Gastroesophageal sphincter (tissue), 4 donors: Measurements from ENCODE around the gene SCAI. TPM values are rescaled to one million over a fixed set of nuclear protein-coding genes. Genes with fewer than 3 reads are reported as not detected.

Source experiments
- ATAC-seq: fragments of 150-250 bp; one replicate; pipeline ENCODE4 v1.9.1; 2016; ENCODE audit warnings: mild to moderate bottlenecking, moderate library complexity
- H3K27ac ChIP-seq, 4 donors: fragments of 200-600 bp; sonication (generic) in 3 of 4; 1 replicate in 3 of 4; 2 replicates in 1 of 4; pipeline ENCODE4 v1.5.1; 2016 to 2019
- H3K27me3 ChIP-seq: fragments of 200-600 bp; sonication (generic); one replicate; pipeline ENCODE4 v1.5.1; 2019
- H3K36me3 ChIP-seq, 2 donors: fragments of 200-600 bp; sonication (generic); one replicate each; pipeline ENCODE4 v1.5.1; 2019; ENCODE audit warnings: control low read depth in 1 of 2
- H3K4me1 ChIP-seq, 3 donors: fragments of 200-600 bp; sonication (generic); 1 replicate in 2 of 3; 2 replicates in 1 of 3; pipeline ENCODE4 v1.5.1; 2016 to 2019; ENCODE audit warnings: control low read depth in 2 of 3
- H3K4me3 ChIP-seq, 2 donors: fragments of 200-600 bp; sonication (generic); one replicate each; pipeline ENCODE4 v1.5.1; 2019; ENCODE audit warnings: mild to moderate bottlenecking in 1 of 2, moderate library complexity in 1 of 2
- H3K9me3 ChIP-seq, 3 donors: fragments of 200-600 bp; sonication (generic); one replicate each; pipeline ENCODE4 v1.5.1; 2017 to 2019; ENCODE audit warnings: control low read depth in 2 of 3
- EP300 ChIP-seq: sonication (generic); formaldehyde crosslinking; IDR thresholded peaks from one replicate; pipeline ENCODE4 v1.6.1; 2017; ENCODE audit warnings: antibody characterized with exemption, mild to moderate bottlenecking
- POLR2A ChIP-seq, 2 donors: fragments of 450-650 bp; IDR thresholded peaks; one replicate each; pipeline ENCODE4 v1.6.1; 2017; ENCODE audit warnings: antibody characterized with exemption in 2 of 2, mild to moderate bottlenecking in 2 of 2, moderate library complexity in 1 of 2
- POLR2AphosphoS5 ChIP-seq: sonication (generic); formaldehyde crosslinking; IDR thresholded peaks from one replicate; pipeline ENCODE4 v1.6.1; 2017; ENCODE audit warnings: antibody characterized with exemption
- WGBS, 2 donors: methylation state at CpG; one replicate each; pipeline ENCODE4 v1.1.5; 2018; ENCODE audit warnings: low coverage in 1 of 2; 5-methylcytosine and 5-hydroxymethylcytosine counted together
- total RNA-seq, 4 donors: library from RNA; depleted of rRNA; stranded (reverse); fragments of >200 nt; gene quantifications; one replicate each; pipeline ENCODE4 v1.1.0, GENCODE V29; 2016
- TF ChIP-seq, protein P1 (sequence below), 4 experiments: fragments of 200-600 bp in 2 of 4; fragments of 450-650 bp in 2 of 4; sonication (generic) in 1 of 4; IDR thresholded peaks; one replicate each; pipeline ENCODE4 v1.5.1; 2017 to 2019; ENCODE audit warnings: antibody characterized with exemption in 4 of 4, mild to moderate bottlenecking in 2 of 4, moderate library complexity in 2 of 4

SCAI gene
- total RNA-seq, 4 donors from 2014 or later = 6.9 to 15.9 (median 7.7) TPM

DNA sequence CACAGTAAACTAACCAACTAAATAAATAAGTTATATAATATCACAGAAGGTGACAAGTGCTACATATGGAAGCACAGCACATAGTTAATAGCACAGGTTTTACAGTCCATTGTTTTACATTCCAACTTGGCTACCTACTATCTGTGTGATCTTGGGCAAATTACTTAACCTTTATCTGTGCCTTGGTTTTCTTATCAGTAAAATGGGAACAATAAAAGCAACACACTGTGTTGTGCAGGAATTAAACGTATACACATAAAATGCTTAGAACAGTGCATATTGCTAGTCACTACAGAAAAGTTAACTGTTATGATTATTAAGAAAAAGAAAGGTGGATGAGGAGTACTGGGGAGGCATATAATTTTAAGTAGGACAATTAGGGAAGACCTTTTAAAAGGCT lies 159.6 kb downstream of the SCAI start:
- no peaks in the 10 kb centered on the region for H3K4me1 ChIP-seq
- no peak overlapping the region for H3K4me3 ChIP-seq
- WGBS, 2 donors = 83 to 92% methylated on average over 1 of the region's 1 CpG
- H3K36me3 ChIP-seq = peaks cover 0 to 44% of the 10 kb centered on the region in 2 donors
- H3K27ac ChIP-seq = no peak overlapping the region
- TF ChIP-seq, protein P1, sequence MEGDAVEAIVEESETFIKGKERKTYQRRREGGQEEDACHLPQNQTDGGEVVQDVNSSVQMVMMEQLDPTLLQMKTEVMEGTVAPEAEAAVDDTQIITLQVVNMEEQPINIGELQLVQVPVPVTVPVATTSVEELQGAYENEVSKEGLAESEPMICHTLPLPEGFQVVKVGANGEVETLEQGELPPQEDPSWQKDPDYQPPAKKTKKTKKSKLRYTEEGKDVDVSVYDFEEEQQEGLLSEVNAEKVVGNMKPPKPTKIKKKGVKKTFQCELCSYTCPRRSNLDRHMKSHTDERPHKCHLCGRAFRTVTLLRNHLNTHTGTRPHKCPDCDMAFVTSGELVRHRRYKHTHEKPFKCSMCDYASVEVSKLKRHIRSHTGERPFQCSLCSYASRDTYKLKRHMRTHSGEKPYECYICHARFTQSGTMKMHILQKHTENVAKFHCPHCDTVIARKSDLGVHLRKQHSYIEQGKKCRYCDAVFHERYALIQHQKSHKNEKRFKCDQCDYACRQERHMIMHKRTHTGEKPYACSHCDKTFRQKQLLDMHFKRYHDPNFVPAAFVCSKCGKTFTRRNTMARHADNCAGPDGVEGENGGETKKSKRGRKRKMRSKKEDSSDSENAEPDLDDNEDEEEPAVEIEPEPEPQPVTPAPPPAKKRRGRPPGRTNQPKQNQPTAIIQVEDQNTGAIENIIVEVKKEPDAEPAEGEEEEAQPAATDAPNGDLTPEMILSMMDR (IDR thresholded peaks at IDR 0.05) = no peak
- TF ChIP-seq EP300 (no peak), POLR2AphosphoS5 (no peak), POLR2A (IDR thresholded peaks at IDR 0.05) (no peak)
- H3K9me3 ChIP-seq = no peaks in the 10 kb centered on the region
- ATAC-seq = no peak
- H3K27me3 ChIP-seq = no peaks in the 10 kb centered on the region

DNA sequence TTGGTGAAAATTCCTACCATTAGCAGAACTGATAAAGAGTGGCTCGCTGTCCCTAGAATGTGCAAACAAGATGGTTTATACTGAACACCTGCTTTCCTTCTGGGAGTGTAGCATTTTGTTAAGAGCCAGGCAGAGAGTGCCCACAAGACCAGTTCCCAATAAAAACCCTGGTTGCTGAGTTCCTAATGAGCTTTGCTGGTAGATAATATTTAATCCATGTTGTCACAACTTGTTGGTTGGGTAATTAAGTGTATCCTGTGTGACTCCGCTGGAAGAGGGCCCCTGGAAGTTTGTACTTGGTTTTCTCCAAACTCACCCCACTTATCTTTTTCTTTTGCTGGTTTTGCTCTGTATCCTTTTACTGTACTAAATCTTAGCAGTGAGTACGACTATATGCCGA lies 162.9 kb downstream of the SCAI start:
- peaks cover 0 to 29% of the 10 kb centered on the region in 2 donors for H3K36me3 ChIP-seq
- ATAC-seq = no peak
- H3K27me3 ChIP-seq = no peaks in the 10 kb centered on the region
- TF ChIP-seq, protein P1 (IDR thresholded peaks at IDR 0.05) = no peak
- WGBS, 2 donors = 74 to 90% methylated on average over 4 of the region's 4 CpGs
- H3K4me1 ChIP-seq = no peaks in the 10 kb centered on the region
- no peak overlapping the region for H3K4me3 ChIP-seq
- H3K27ac ChIP-seq = no peak overlapping the region
- H3K9me3 ChIP-seq = no peaks in the 10 kb centered on the region

DNA sequence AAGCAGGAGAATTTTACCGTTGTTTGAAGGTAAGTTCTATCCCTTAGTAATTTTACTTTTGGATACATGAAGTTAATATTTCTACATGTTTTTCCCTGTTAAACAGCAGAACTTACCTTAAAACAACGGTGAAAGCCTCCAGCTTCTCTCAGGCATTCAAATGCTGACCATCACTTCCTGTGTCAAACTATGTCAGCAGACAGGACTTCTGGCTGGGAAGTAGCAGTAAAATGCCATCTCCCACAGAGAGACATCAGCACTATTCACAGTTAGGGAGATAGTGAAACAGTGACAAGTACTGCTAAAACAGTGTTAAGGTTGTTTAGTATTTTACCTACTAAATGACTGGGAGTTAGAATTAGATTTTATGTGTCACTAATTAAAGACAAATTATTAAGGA lies 168.2 kb downstream of the SCAI start:
- WGBS, 2 donors = 66 to 100% methylated on average over 1 to 2 of the region's 2 CpGs
- no peak overlapping the region for H3K27ac ChIP-seq
- TF ChIP-seq, protein P1 (IDR thresholded peaks at IDR 0.05) = no peak
- no peak for TF ChIP-seq EP300
- TF ChIP-seq POLR2A (IDR thresholded peaks at IDR 0.05) = no peak
- TF ChIP-seq POLR2AphosphoS5 = no peak
- H3K4me3 ChIP-seq = no peak overlapping the region
- H3K9me3 ChIP-seq = no peaks in the 10 kb centered on the region
- ATAC-seq = no peak
- no peaks in the 10 kb centered on the region for H3K27me3 ChIP-seq
- peaks cover 0 to 42% of the 10 kb centered on the region in 2 donors for H3K36me3 ChIP-seq
- H3K4me1 ChIP-seq = no peaks in the 10 kb centered on the region

DNA sequence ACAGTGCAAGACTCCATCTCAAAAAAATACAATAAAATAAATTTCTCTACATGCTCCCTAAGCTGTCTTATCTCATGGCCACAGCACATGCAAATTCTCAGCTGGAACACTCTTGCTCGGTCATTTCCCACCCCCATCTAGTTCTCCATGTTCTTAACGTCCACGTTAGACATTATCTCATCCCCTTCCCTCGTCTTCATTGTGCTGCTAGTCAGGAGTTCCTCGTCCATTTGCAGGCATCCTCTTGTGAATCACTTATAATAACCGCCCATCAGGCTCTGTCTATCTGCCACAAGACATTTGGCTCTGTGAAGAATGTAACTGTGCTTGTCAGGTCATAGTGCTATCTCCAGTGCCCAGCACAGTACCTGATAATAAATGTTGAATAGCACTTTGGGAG lies 169.5 kb downstream of the SCAI start:
- Histone ChIP-seq H3K27ac (no peak overlapping the region), H3K27me3 (no peaks in the 10 kb centered on the region), H3K36me3 (peaks cover 0 to 54% of the 10 kb centered on the region in 2 donors), H3K4me1 (no peaks in the 10 kb centered on the region), H3K9me3 (no peaks in the 10 kb centered on the region), H3K4me3 (no peak overlapping the region)
- ATAC-seq = no peak
- 88 to 96% methylated on average over 4 to 6 of the region's 6 CpGs for WGBS, 2 donors
- TF ChIP-seq EP300 = no peak

DNA sequence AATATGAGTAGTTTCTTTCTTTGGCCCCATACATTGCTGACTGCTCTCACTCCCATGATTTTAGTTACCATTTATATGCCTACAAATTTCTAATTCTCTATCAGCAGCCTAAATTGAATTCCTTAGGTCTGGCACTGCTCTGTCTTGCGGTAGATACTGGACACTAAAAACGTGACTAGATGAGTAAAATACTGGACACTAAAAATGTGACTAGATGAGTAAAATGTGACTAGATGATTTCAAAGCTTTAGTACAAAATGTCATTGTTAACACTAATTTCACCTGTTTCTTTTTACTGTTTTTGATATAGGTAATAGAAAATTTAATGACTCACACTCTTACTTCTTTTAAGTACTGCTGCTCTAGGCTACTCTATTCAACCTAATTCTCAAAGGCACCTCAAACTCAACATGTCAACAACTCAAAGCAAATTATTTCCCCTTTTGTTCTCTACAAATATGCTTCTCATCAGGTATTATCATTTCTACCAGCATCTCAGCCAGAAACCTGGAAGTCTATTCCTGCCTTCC lies 171.0 kb downstream of the SCAI start:
- TF ChIP-seq POLR2AphosphoS5 (no peak), POLR2A (IDR thresholded peaks at IDR 0.05) (no peak), EP300 (no peak)
- TF ChIP-seq, protein P1 (IDR thresholded peaks at IDR 0.05) = no peak
- H3K36me3 ChIP-seq = peaks cover 0 to 68% of the 10 kb centered on the region in 2 donors
- no peak for ATAC-seq
- WGBS, 2 donors = 96 to 100% methylated on average over 2 of the region's 2 CpGs
- no peaks in the 10 kb centered on the region for H3K27me3 ChIP-seq
- no peaks in the 10 kb centered on the region for H3K4me1 ChIP-seq
- no peak overlapping the region for H3K27ac ChIP-seq
- no peaks in the 10 kb centered on the region for H3K9me3 ChIP-seq
- no peak overlapping the region for H3K4me3 ChIP-seq
